HepG2 (cell line): ENCODE data around the gene NARS2. TPM values are rescaled to one million over a fixed set of nuclear protein-coding genes. Genes with fewer than 3 reads are reported as not detected.

ENCODE experiments used
- AKNA ChIP-seq: sonication (generic); formaldehyde crosslinking; IDR thresholded peaks from 2 replicates; pipeline ENCODE4 v1.4.0; 2020; ENCODE audit warnings: missing genetic modification reagents, borderline replicate concordance
- ATRX ChIP-seq: sonication (generic); formaldehyde crosslinking; IDR thresholded peaks from 2 replicates; pipeline ENCODE4 v1.4.0; 2020; ENCODE audit warnings: missing genetic modification reagents, borderline replicate concordance
- ELK4 ChIP-seq: sonication (generic); formaldehyde crosslinking; IDR thresholded peaks from 2 replicates; pipeline ENCODE4 v1.9.0; 2021; ENCODE audit warnings: missing genetic modification reagents, borderline replicate concordance
- GMEB1 ChIP-seq: sonication (generic); formaldehyde crosslinking; IDR thresholded peaks from 2 replicates; pipeline ENCODE4 v1.5.1; 2020; ENCODE audit warnings: missing genetic modification reagents, mild to moderate bottlenecking, borderline replicate concordance
- KDM4B ChIP-seq: sonication (generic); formaldehyde crosslinking; IDR thresholded peaks from 2 replicates; pipeline ENCODE4 v1.4.0; 2020; ENCODE audit warnings: missing genetic modification reagents
- MED1 ChIP-seq: sonication (generic); formaldehyde crosslinking; IDR thresholded peaks from 2 replicates; pipeline ENCODE4 v1.4.0; 2020; ENCODE audit warnings: missing genetic modification reagents
- MTA1 ChIP-seq: sonication (generic); formaldehyde crosslinking; IDR thresholded peaks from 2 replicates; pipeline ENCODE4 v1.4.0; 2020; ENCODE audit warnings: missing genetic modification reagents, mild to moderate bottlenecking, borderline replicate concordance
- PTBP1 ChIP-seq: fragments of 200-400 bp; formaldehyde crosslinking; IDR thresholded peaks from 2 replicates; pipeline ENCODE4 v1.6.1; 2018; ENCODE audit warnings: low read length, low read depth; ENCODE audit not compliant: poor library complexity, severe bottlenecking
- SAP130 ChIP-seq: IDR thresholded peaks from 2 replicates; pipeline ENCODE4 v1.6.1; 2016; ENCODE audit warnings: low read depth
- THAP9 ChIP-seq: sonication (generic); formaldehyde crosslinking; IDR thresholded peaks from 2 replicates; pipeline ENCODE4; 2020; ENCODE audit warnings: missing genetic modification reagents, mild to moderate bottlenecking, borderline replicate concordance
- ZNF543 ChIP-seq: sonication (generic); formaldehyde crosslinking; IDR thresholded peaks from 2 replicates; pipeline ENCODE4 v1.4.0; 2020; ENCODE audit warnings: mild to moderate bottlenecking, missing genetic modification reagents
- polyA plus RNA-seq, 8 experiments: library from polyadenylated mRNA; depleted of rRNA in 3 of 8; stranded (reverse) in 7 of 8; unstranded in 1 of 8; fragments of >200 nt; fragmentation: Illumina TruSeq in 4 of 8; extraction: Trizol in 4 of 8; gene quantifications; 2 replicates each; pipeline versions ENCODE4 v1.2.1 to v1.2.3, GENCODE V29; 2011 to 2016; ENCODE audit warnings: low read depth in 4 of 8, missing spikeins in 1 of 8, mixed read lengths in 1 of 8; ENCODE audit not compliant: insufficient read depth in 1 of 8
- total RNA-seq, 5 experiments: library from RNA; depleted of rRNA; stranded (reverse); fragments of >200 nt; fragmentation: Illumina TruSeq; extraction: Trizol; gene quantifications; 2 replicates each; pipeline ENCODE4 v1.2.3, GENCODE V29; 2016; ENCODE audit warnings: low read depth in 1 of 5

Gene NARS2
- total and polyA plus RNA-seq, 2 of the 13 experiments (the other 11 are each of a cell fraction or from before 2014, with no cell fraction given): 45.9 to 65.0 TPM

GRCh38 chr11:78574386-78575381, at the start of gene NARS2 (continued):
- TF ChIP-seq MED1 (CRISPR knock-in tag) (peak; percentile 60), ZNF543 (peak; percentile 50; the same call in 1 of the 2 replicates), KDM4B (CRISPR knock-in tag) (0 out of 2 replicates have a peak, but pooled peaks have one; percentile 32), ATRX (CRISPR knock-in tag) (no peak), GMEB1 (CRISPR knock-in tag) (peak; percentile 99), THAP9 (peak; percentile 65; the same call in 1 of the 2 replicates), AKNA (CRISPR knock-in tag) (no peak), MTA1 (CRISPR knock-in tag) (0 out of 2 replicates have a peak, but pooled peaks have one; percentile 35), PTBP1 (peak; percentile 58), SAP130 (CRISPR knock-in tag) (peak; percentile 97), ELK4 (no peak)
